OCI-LY1 (cell line): ENCODE measurements around the gene HIBADH.

Experiments used
- H2AFZ ChIP-seq: fragments of 200-600 bp; sonication (generic), shearing (Covaris generic); 2 replicates; pipeline ENCODE4 v1.6.0; 2014; ENCODE audit warnings: antibody characterized with exemption, mild to moderate bottlenecking, low read length
- H3F3A ChIP-seq: fragments of 200-600 bp; sonication (generic), shearing (Covaris generic); 2 replicates; pipeline ENCODE4 v1.6.0; 2014; ENCODE audit warnings: mild to moderate bottlenecking, antibody characterized with exemption, low read length, moderate library complexity; ENCODE audit not compliant: insufficient read depth
- H3K27ac ChIP-seq: fragments of 200-600 bp; sonication (generic); 2 replicates; pipeline ENCODE4 v1.5.1; 2014; ENCODE audit warnings: low read length, mixed run types, mild to moderate bottlenecking, low read depth; ENCODE audit not compliant: poor library complexity, severe bottlenecking
- H3K27me3 ChIP-seq: fragments of 200-600 bp; sonication (generic); 2 replicates; pipeline ENCODE4 v1.6.0; 2014; ENCODE audit warnings: antibody characterized with exemption, mild to moderate bottlenecking, low read length, moderate library complexity; ENCODE audit not compliant: insufficient read depth
- H3K36me3 ChIP-seq: fragments of 200-600 bp; sonication (generic); 2 replicates; pipeline ENCODE4 v1.6.1; 2014; ENCODE audit warnings: mild to moderate bottlenecking, antibody characterized with exemption, low read length, moderate library complexity, mixed read lengths; ENCODE audit not compliant: insufficient read depth
- H3K4me1 ChIP-seq: fragments of 200-600 bp; sonication (generic); 2 replicates; pipeline ENCODE4 v1.5.1; 2014; ENCODE audit warnings: mild to moderate bottlenecking, low read length, moderate library complexity; ENCODE audit not compliant: insufficient read depth, severe bottlenecking
- H3K4me2 ChIP-seq: fragments of 200-600 bp; sonication (generic), shearing (Covaris generic); 2 replicates; pipeline ENCODE4 v1.6.1; 2014; ENCODE audit warnings: low read length
- H3K4me3 ChIP-seq: fragments of 200-600 bp; sonication (generic); 2 replicates; pipeline ENCODE4 v1.5.1; 2014; ENCODE audit warnings: low read length, low read depth, mild to moderate bottlenecking, mixed read lengths; ENCODE audit not compliant: poor library complexity, severe bottlenecking
- H3K79me2 ChIP-seq: fragments of 200-600 bp; shearing (Covaris generic); 2 replicates; pipeline ENCODE4 v1.6.1; 2016; ENCODE audit warnings: mixed run types, low read length, mixed read lengths; ENCODE audit not compliant: insufficient read depth
- H3K9ac ChIP-seq: fragments of 200-600 bp; sonication (generic), shearing (Covaris generic); 2 replicates; pipeline ENCODE4 v1.6.1; 2014; ENCODE audit warnings: mild to moderate bottlenecking, low read length, mixed read lengths
- H3K9me2 ChIP-seq: fragments of 200-600 bp; sonication (generic), shearing (Covaris generic); 2 replicates; pipeline ENCODE4 v1.6.1; 2014; ENCODE audit warnings: low read depth, mild to moderate bottlenecking, low read length, mixed read lengths
- H3K9me3 ChIP-seq: fragments of 200-600 bp; shearing (Covaris generic); 2 replicates; pipeline ENCODE4 v1.6.1; 2014; ENCODE audit warnings: low read length, mixed read lengths
- H4K20me1 ChIP-seq: fragments of 200-600 bp; sonication (generic), shearing (Covaris generic); 2 replicates; pipeline ENCODE4 v1.6.0; 2016; ENCODE audit warnings: mild to moderate bottlenecking, low read length; ENCODE audit not compliant: insufficient read depth
- EZH2 ChIP-seq: fragments of 200-600 bp; sonication (generic), shearing (Covaris generic); IDR thresholded peaks from 2 replicates; pipeline ENCODE4 v1.8.0; 2017; ENCODE audit warnings: borderline replicate concordance, mixed run types, mild to moderate bottlenecking, antibody characterized with exemption, low read length, moderate library complexity, mixed read lengths
- TF ChIP-seq, protein P1 (sequence below): fragments of 200-600 bp; sonication (generic), shearing (Covaris generic); IDR thresholded peaks from 2 replicates; pipeline ENCODE4 v1.5.1; 2017; ENCODE audit warnings: mild to moderate bottlenecking, antibody characterized with exemption, low read length, moderate library complexity, mixed read lengths

Gene HIBADH

GRCh38 chr7:27605283-27605682 lies 57.4 kb downstream of the HIBADH start:
- Histone ChIP-seq H3K36me3 (no peaks in the 10 kb centered on the region), H3K4me3 (peak overlapping the region; percentile 27), H3K4me2 (peak overlapping the region; percentile 27; the same call in 1 of the 2 replicates), H3K79me2 (no peaks in the 10 kb centered on the region), H3F3A (no peaks in the 10 kb centered on the region), H3K9ac (no peak overlapping the region), H3K9me2 (no peaks in the 10 kb centered on the region), H3K27ac (no peak overlapping the region), H2AFZ (0 out of 2 replicates have a peak overlapping the region, but pooled peaks have one; percentile 13), H3K4me1 (peaks cover 27% of the 10 kb centered on the region), H3K27me3 (no peaks in the 10 kb centered on the region), H3K9me3 (no peaks in the 10 kb centered on the region), H4K20me1 (no peaks in the 10 kb centered on the region)
- no peak for TF ChIP-seq EZH2
- TF ChIP-seq, protein P1, sequence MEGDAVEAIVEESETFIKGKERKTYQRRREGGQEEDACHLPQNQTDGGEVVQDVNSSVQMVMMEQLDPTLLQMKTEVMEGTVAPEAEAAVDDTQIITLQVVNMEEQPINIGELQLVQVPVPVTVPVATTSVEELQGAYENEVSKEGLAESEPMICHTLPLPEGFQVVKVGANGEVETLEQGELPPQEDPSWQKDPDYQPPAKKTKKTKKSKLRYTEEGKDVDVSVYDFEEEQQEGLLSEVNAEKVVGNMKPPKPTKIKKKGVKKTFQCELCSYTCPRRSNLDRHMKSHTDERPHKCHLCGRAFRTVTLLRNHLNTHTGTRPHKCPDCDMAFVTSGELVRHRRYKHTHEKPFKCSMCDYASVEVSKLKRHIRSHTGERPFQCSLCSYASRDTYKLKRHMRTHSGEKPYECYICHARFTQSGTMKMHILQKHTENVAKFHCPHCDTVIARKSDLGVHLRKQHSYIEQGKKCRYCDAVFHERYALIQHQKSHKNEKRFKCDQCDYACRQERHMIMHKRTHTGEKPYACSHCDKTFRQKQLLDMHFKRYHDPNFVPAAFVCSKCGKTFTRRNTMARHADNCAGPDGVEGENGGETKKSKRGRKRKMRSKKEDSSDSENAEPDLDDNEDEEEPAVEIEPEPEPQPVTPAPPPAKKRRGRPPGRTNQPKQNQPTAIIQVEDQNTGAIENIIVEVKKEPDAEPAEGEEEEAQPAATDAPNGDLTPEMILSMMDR = no peak

- Histone ChIP-seq H3K27ac (no peak overlapping the region), H3K9me3 (no peaks in the 10 kb centered on the region), H3K27me3 (no peaks in the 10 kb centered on the region), H3K4me3 (no peak overlapping the region), H3F3A (no peaks in the 10 kb centered on the region), H3K9ac (no peak overlapping the region), H4K20me1 (no peaks in the 10 kb centered on the region), H3K79me2 (no peaks in the 10 kb centered on the region), H3K4me2 (no peak overlapping the region), H3K9me2 (no peaks in the 10 kb centered on the region), H3K36me3 (no peaks in the 10 kb centered on the region), H2AFZ (no peak overlapping the region), H3K4me1 (peaks cover 23% of the 10 kb centered on the region)
- TF ChIP-seq EZH2 = no peak
- TF ChIP-seq, protein P1 = no peak
These were observed 58.9 kb downstream of the HIBADH start for GRCh38 chr7:27603813-27604212.

- H3K4me3 ChIP-seq = no peak overlapping the region
- no peak overlapping the region for H3K27ac ChIP-seq
- H3K79me2 ChIP-seq = no peaks in the 10 kb centered on the region
- no peaks in the 10 kb centered on the region for H3K9me2 ChIP-seq
- no peaks in the 10 kb centered on the region for H4K20me1 ChIP-seq
- H3K36me3 ChIP-seq = no peaks in the 10 kb centered on the region
- no peak overlapping the region for H3K4me2 ChIP-seq
- H3K9ac ChIP-seq = no peak overlapping the region
- no peaks in the 10 kb centered on the region for H3F3A ChIP-seq
- no peaks in the 10 kb centered on the region for H3K27me3 ChIP-seq
- TF ChIP-seq, protein P1 = no peak
- TF ChIP-seq EZH2 = no peak
- H3K4me1 ChIP-seq = peaks cover 23% of the 10 kb centered on the region
- no peak overlapping the region for H2AFZ ChIP-seq
- no peaks in the 10 kb centered on the region for H3K9me3 ChIP-seq
These were observed 59.9 kb downstream of the HIBADH start for GRCh38 chr7:27602766-27603165.
